ENCODE results near the gene ITGA5.
A peak's percentile ranks its signal among the peaks of the same experiment; 100 is the strongest.

Gene ITGA5

GRCh38 chr12:54430471-54431069 lies 11.5 kb upstream of the ITGA5 start:
- no peak for DNase-seq

GRCh38 chr12:54429014-54429471 lies 10.0 kb upstream of the ITGA5 start:
- DNase-seq: no peak

GRCh38 chr12:54428050-54429013 lies 9.3 kb upstream of the ITGA5 start:
- no peak for DNase-seq

- DNase-seq: no peak
These were observed 8.0 kb upstream of the ITGA5 start for GRCh38 chr12:54427106-54427505.

- DNase-seq: no peak
These were observed 7.6 kb upstream of the ITGA5 start for GRCh38 chr12:54426690-54427089.

- DNase-seq: no peak
These were observed 6.6 kb upstream of the ITGA5 start for GRCh38 chr12:54425702-54426101.

GRCh38 chr12:54424224-54424623 lies 5.2 kb upstream of the ITGA5 start:
- no peak for DNase-seq

- no peak for DNase-seq
These were observed 4.7 kb upstream of the ITGA5 start for GRCh38 chr12:54423816-54424150.

GRCh38 chr12:54421879-54422250 lies 2.8 kb upstream of the ITGA5 start:
- no peak for DNase-seq

- DNase-seq: no peak
These were observed 2.3 kb upstream of the ITGA5 start for GRCh38 chr12:54421175-54421878.

- no peak for DNase-seq
These were observed 1.7 kb upstream of the ITGA5 start for GRCh38 chr12:54420766-54421144.

GRCh38 chr12:54418441-54419087 lies 502 bp downstream of the ITGA5 start:
- no peak for DNase-seq

- no peak for DNase-seq
These were observed 1.2 kb downstream of the ITGA5 start for GRCh38 chr12:54417712-54418440.

- no peak for DNase-seq
These were observed 2.1 kb downstream of the ITGA5 start for GRCh38 chr12:54416687-54417603.

GRCh38 chr12:54415221-54415929 lies 3.7 kb downstream of the ITGA5 start:
- no peak for DNase-seq

- peak; percentile 65 for DNase-seq
These were observed 5.5 kb downstream of the ITGA5 start for GRCh38 chr12:54413284-54414190.

- no peak for DNase-seq
These were observed 6.3 kb downstream of the ITGA5 start for GRCh38 chr12:54412786-54413185.

- no peak for DNase-seq
These were observed 6.7 kb downstream of the ITGA5 start for GRCh38 chr12:54412348-54412747.

GRCh38 chr12:54411391-54412241 lies 7.5 kb downstream of the ITGA5 start:
- peak; percentile 78 for DNase-seq

Measured in activated CD4-positive, alpha-beta T cell treated with anti-CD3 and anti-CD28 coated beads for 48 hours (primary cell).